HepG2 (cell line): ENCODE results near the gene CCDC175. TPM values are rescaled to one million over a fixed set of nuclear protein-coding genes. Genes with fewer than 3 reads are reported as not detected.

Experiments
- ATAC-seq: fragments of 200-7000 bp; cut with Tn5 transposase; 3 replicates; pipeline ENCODE4 v1.9.1; 2020; ENCODE audit warnings: mild to moderate bottlenecking, moderate library complexity
- BruUV-seq: library from RNA; stranded (reverse); fragments of 400-500 nt; replicated peaks from 2 replicates; lab custom pipeline; 2021; lab: Mats Ljungman, UMichigan
- CTCF ChIA-PET: fragments of 300-600 bp; formaldehyde crosslinking; extraction: SDS; loops from one replicate; lab custom pipeline; 2021; ENCODE audit warnings: low total read pairs, inconsistent platforms, low intra/inter-chr PET ratio; lab: Yijun Ruan, JAX
- POLR2A ChIA-PET: fragments of 350-600 bp; sonication (Branson Sonifier 250); formaldehyde crosslinking; loops from one replicate; lab custom pipeline; 2020; ENCODE audit warnings: antibody characterized with exemption, inconsistent platforms; lab: Yijun Ruan, JAX
- DNase-seq: peaks from one replicate; pipeline ENCODE4 v3.0.0-alpha.2; 2015; ENCODE audit warnings: low spot score
- FAIRE-seq: peaks from 3 replicates; lab custom pipeline; 2011; peaks lifted over from hg19 to GRCh38; lab: Jason Lieb, UNC
- H2AFZ ChIP-seq: one replicate; pipeline ENCODE4 v1.6.1; 2011; ENCODE audit warnings: low read length, inconsistent platforms
- H3K27ac ChIP-seq: fragments of 300-600 bp; 3 replicates; pipeline ENCODE4 v1.8.0; 2011; ENCODE audit warnings: mixed run types, mild to moderate bottlenecking, mixed read lengths, low read length, inconsistent platforms; ENCODE audit not compliant: insufficient read depth; ENCODE audit errors: extremely low read length
- H3K27me3 ChIP-seq, 2 experiments: fragments of 200-600 bp in 1 of 2; 2 replicates in 1 of 2; 3 replicates in 1 of 2; pipeline versions ENCODE4 v1.6.0 to v1.8.0; 2011; ENCODE audit warnings: low read length in 2 of 2, mild to moderate bottlenecking in 2 of 2, moderate library complexity in 2 of 2, inconsistent platforms in 1 of 2; ENCODE audit not compliant: insufficient read depth in 2 of 2, control insufficient read depth in 1 of 2
- H3K36me3 ChIP-seq, 2 experiments: fragments of 200-600 bp in 1 of 2; replicated peaks in 1 of 2; 2 replicates in 1 of 2; 3 replicates in 1 of 2; pipeline versions ENCODE4 v1.5.1 to v1.8.0; 2011; ENCODE audit warnings: low read length in 2 of 2, inconsistent platforms in 1 of 2; ENCODE audit not compliant: insufficient read depth in 2 of 2, control insufficient read depth in 1 of 2
- H3K4me1 ChIP-seq: 2 replicates; pipeline ENCODE4 v1.5.1; 2012; ENCODE audit warnings: low read length, inconsistent platforms; ENCODE audit not compliant: insufficient read depth
- H3K4me2 ChIP-seq: 2 replicates; pipeline ENCODE4 v1.6.0; 2011; ENCODE audit warnings: low read depth, low read length, inconsistent platforms
- H3K4me3 ChIP-seq, 3 experiments: fragments of 200-600 bp in 1 of 3; sonication (generic), shearing (Covaris generic) in 1 of 3; replicated peaks in 1 of 3; 2 replicates each; pipeline ENCODE4 v1.5.1; 2011 to 2016; ENCODE audit warnings: low read length in 3 of 3, inconsistent platforms in 2 of 3, low read depth in 2 of 3, mild to moderate bottlenecking in 2 of 3, control low read depth in 1 of 3, mixed read lengths in 1 of 3; ENCODE audit not compliant: insufficient read depth in 1 of 3
- H3K79me2 ChIP-seq: one replicate; pipeline ENCODE4 v1.6.1; 2011; ENCODE audit warnings: low read length, inconsistent platforms; ENCODE audit not compliant: insufficient read depth
- H3K9ac ChIP-seq: 2 replicates; pipeline ENCODE4 v1.6.0; 2011; ENCODE audit warnings: mild to moderate bottlenecking, low read depth, low read length, inconsistent platforms; ENCODE audit not compliant: insufficient read depth
- H3K9me3 ChIP-seq: 2 replicates; pipeline ENCODE4 v1.5.1; 2012; ENCODE audit warnings: mild to moderate bottlenecking, low read length
- H4K20me1 ChIP-seq: 2 replicates; pipeline ENCODE4 v1.6.0; 2011; ENCODE audit warnings: inconsistent platforms, mild to moderate bottlenecking, low read length, moderate library complexity; ENCODE audit not compliant: insufficient read depth
- CHCHD3 ChIP-seq: sonication (generic); formaldehyde crosslinking; IDR thresholded peaks from 2 replicates; pipeline ENCODE4 v1.8.0; 2022; ENCODE audit warnings: mild to moderate bottlenecking, missing genetic modification reagents, moderate library complexity
- HMG20A ChIP-seq: IDR thresholded peaks from 2 replicates; pipeline ENCODE4 v1.6.1; 2016; ENCODE audit warnings: borderline replicate concordance
- KLF15 ChIP-seq: sonication (generic); formaldehyde crosslinking; IDR thresholded peaks from 2 replicates; pipeline ENCODE4 v1.8.1; 2023; ENCODE audit warnings: borderline replicate concordance, mild to moderate bottlenecking, inconsistent platforms, missing genetic modification reagents, mixed read lengths
- NCOA5 ChIP-seq: sonication (generic); formaldehyde crosslinking; IDR thresholded peaks from 2 replicates; pipeline ENCODE4 v1.4.0; 2020; ENCODE audit warnings: missing genetic modification reagents
- PCBP2 ChIP-seq: fragments of 200-400 bp; formaldehyde crosslinking; optimal IDR thresholded peaks from 2 replicates; pipeline ENCODE3; 2018; ENCODE audit warnings: low read length, low read depth; ENCODE audit not compliant: poor library complexity, severe bottlenecking
- POLR2AphosphoS5 ChIP-seq: IDR thresholded peaks from 2 replicates; pipeline ENCODE4 v1.6.1; 2012; ENCODE audit warnings: low read depth, low read length
- ZC3H13 ChIP-seq: sonication (generic); formaldehyde crosslinking; IDR thresholded peaks from 2 replicates; pipeline ENCODE4 v1.8.1; 2023; ENCODE audit warnings: mild to moderate bottlenecking, missing genetic modification reagents, moderate library complexity
- ZNF12 ChIP-seq: sonication (generic); formaldehyde crosslinking; IDR thresholded peaks from 2 replicates; pipeline ENCODE4 v1.5.0; 2020; ENCODE audit warnings: missing genetic modification reagents
- ZNF543 ChIP-seq: sonication (generic); formaldehyde crosslinking; IDR thresholded peaks from 2 replicates; pipeline ENCODE4 v1.4.0; 2020; ENCODE audit warnings: mild to moderate bottlenecking, missing genetic modification reagents
- ZNF564 ChIP-seq: sonication (generic); formaldehyde crosslinking; IDR thresholded peaks from 2 replicates; pipeline ENCODE4 v1.8.1; 2023; ENCODE audit warnings: mild to moderate bottlenecking, missing genetic modification reagents
- WGBS: methylation state at CpG from one replicate; pipeline ENCODE4 v1.1.6; 2017; ENCODE audit warnings: low lambda C conversion rate; 5-methylcytosine and 5-hydroxymethylcytosine counted together
- in situ Hi-C: cut with HindIII; loops from 2 replicates; pipeline ENCODE4 v1.10.0; 2017; ENCODE audit warnings: low pct_unique_long_range_greater_than_20kb; ENCODE audit not compliant: extremely low pct_ligation_motif_present
- intact Hi-C: fragments of 100-400 bp; cut with micrococcal nuclease; formaldehyde crosslinking; loops from one replicate; pipeline ENCODE4 v1.10.0; 2022; ENCODE audit not compliant: unreplicated experiment
- polyA plus RNA-seq, 8 experiments: library from polyadenylated mRNA; depleted of rRNA in 3 of 8; stranded (reverse) in 7 of 8; unstranded in 1 of 8; fragments of >200 nt; fragmentation: Illumina TruSeq in 4 of 8; extraction: Trizol in 4 of 8; gene quantifications; 2 replicates each; pipeline versions ENCODE4 v1.2.1 to v1.2.3, GENCODE V29; 2011 to 2016; ENCODE audit warnings: low read depth in 4 of 8, missing spikeins in 1 of 8, mixed read lengths in 1 of 8; ENCODE audit not compliant: insufficient read depth in 1 of 8
- total RNA-seq, 5 experiments: library from RNA; depleted of rRNA; stranded (reverse); fragments of >200 nt; fragmentation: Illumina TruSeq; extraction: Trizol; gene quantifications; 2 replicates each; pipeline ENCODE4 v1.2.3, GENCODE V29; 2016; ENCODE audit warnings: low read depth in 1 of 5
- TF ChIP-seq, protein P1 (sequence below): sonication (generic); formaldehyde crosslinking; IDR thresholded peaks from 2 replicates; pipeline ENCODE4 v1.8.1; 2023; ENCODE audit warnings: mild to moderate bottlenecking, missing genetic modification reagents, borderline replicate concordance
- TF ChIP-seq, protein P2 (sequence below): sonication (generic); formaldehyde crosslinking; IDR thresholded peaks from 2 replicates; pipeline ENCODE4 v1.5.0; 2020; ENCODE audit warnings: mild to moderate bottlenecking, missing genetic modification reagents, borderline replicate concordance

CCDC175 gene
- total and polyA plus RNA-seq, 2 of the 13 experiments (the other 11 are each of a cell fraction or from before 2014, with no cell fraction given) = not detected

GRCh38 chr14:59510001-59510400 lies 66.6 kb downstream of the CCDC175 start (continued):
- TF ChIP-seq ZC3H13 (CRISPR knock-in tag) = no peak
- TF ChIP-seq POLR2AphosphoS5 = no peak
- TF ChIP-seq ZNF12 (CRISPR knock-in tag) = no peak
- TF ChIP-seq PCBP2 = no peak

DNA sequence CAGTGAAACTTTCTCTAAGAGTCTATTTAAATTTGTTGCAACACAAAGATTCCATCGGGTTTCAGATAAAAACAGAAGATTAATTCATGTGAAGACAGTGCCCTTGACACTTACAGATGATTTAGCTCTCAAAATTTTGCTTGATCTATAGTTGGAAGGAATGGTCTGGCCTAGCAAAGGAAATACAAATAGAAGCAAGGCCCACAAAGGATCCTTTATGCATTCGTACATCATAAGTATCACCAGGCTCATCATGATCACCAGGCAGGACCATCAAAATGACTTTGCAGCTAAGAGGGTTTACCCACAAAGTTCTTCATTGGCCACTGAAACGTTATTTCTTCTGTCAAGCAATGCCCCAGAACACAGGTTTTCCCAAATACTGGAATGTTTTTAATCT lies 67.5 kb downstream of the CCDC175 start:
- H3K36me3 ChIP-seq = no peaks in the 10 kb centered on the region
- no peaks in the 10 kb centered on the region for H4K20me1 ChIP-seq
- in situ Hi-C loops = loop anchor here (10.0 to 25.0 kb wide), 2 partner anchors 76 to 678 kb away; no protein-coding TSS in a partner anchor
- ChIA-PET CTCF (no interaction called here), POLR2A (no interaction called here)
- H3K27me3 ChIP-seq = no peaks in the 10 kb centered on the region
- no peaks in the 10 kb centered on the region for H3K9me3 ChIP-seq
- peaks cover 30% of the 10 kb centered on the region for H3K4me1 ChIP-seq
- H3K27ac ChIP-seq = no peak overlapping the region
- H3K4me3 ChIP-seq = no peak overlapping the region
- TF ChIP-seq ZNF543 (CRISPR knock-in tag) = no peak
- TF ChIP-seq NCOA5 (CRISPR knock-in tag) = no peak
- no peak for TF ChIP-seq KLF15 (CRISPR knock-in tag)
- TF ChIP-seq, protein P1, sequence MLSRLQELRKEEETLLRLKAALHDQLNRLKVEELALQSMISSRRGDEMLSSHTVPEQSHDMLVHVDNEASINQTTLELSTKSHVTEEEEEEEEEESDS = no peak
- no peak for TF ChIP-seq HMG20A (CRISPR knock-in tag)
- TF ChIP-seq, protein P2, sequence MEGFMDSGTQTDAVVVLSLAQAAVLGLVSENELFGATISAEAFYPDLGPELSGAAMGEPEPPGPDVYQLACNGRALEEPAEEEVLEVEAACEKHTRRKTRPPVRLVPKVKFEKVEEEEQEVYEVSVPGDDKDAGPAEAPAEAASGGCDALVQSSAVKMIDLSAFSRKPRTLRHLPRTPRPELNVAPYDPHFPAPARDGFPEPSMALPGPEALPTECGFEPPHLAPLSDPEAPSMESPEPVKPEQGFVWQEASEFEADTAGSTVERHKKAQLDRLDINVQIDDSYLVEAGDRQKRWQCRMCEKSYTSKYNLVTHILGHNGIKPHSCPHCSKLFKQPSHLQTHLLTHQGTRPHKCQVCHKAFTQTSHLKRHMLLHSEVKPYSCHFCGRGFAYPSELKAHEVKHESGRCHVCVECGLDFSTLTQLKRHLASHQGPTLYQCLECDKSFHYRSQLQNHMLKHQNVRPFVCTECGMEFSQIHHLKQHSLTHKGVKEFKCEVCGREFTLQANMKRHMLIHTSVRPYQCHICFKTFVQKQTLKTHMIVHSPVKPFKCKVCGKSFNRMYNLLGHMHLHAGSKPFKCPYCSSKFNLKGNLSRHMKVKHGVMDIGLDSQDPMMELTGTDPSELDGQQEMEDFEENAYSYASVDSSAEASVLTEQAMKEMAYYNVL (CRISPR knock-in tag) = no peak
- TF ChIP-seq CHCHD3 (CRISPR knock-in tag) = no peak
- TF ChIP-seq ZNF564 = no peak
- ATAC-seq (no peak), DNase-seq (no peak), FAIRE-seq (no peak)
- H2AFZ ChIP-seq = no peak overlapping the region
- intact Hi-C loops = loop anchor here (10.0 kb wide), 1 partner anchor 386 kb away; no protein-coding TSS in a partner anchor
- no peak overlapping the region for H3K9ac ChIP-seq
- no peak overlapping the region for H3K4me2 ChIP-seq
- BruUV-seq = no TSS peak
- H3K79me2 ChIP-seq = no peaks in the 10 kb centered on the region
- 2% methylated on average over 3 of the region's 3 CpGs for WGBS
